K562 (cell line): ENCODE data around the gene GNPAT. TPM values are rescaled to one million over a fixed set of nuclear protein-coding genes. Genes with fewer than 3 reads are reported as not detected.

ENCODE experiments used
- CBFA2T3 ChIP-seq: fragments of 450-650 bp; IDR thresholded peaks from 2 replicates; pipeline ENCODE4 v1.6.1; 2017
- CREB3L1 ChIP-seq: fragments of 450-650 bp; IDR thresholded peaks from 2 replicates; pipeline ENCODE4 v1.6.1; 2014; ENCODE audit warnings: low read depth, mild to moderate bottlenecking, moderate library complexity, borderline replicate concordance
- GTF2F1 ChIP-seq: IDR thresholded peaks from 2 replicates; pipeline ENCODE4 v1.6.1; 2011; ENCODE audit warnings: low read depth, low read length, improper control_type of control experiment
- KLF16 ChIP-seq: IDR thresholded peaks from 2 replicates; pipeline ENCODE4 v1.6.1; 2016; ENCODE audit warnings: antibody characterized with exemption
- MAFK ChIP-seq: IDR thresholded peaks from 2 replicates; pipeline ENCODE4 v1.6.1; 2011; ENCODE audit warnings: low read length, improper control_type of control experiment
- MTA1 ChIP-seq: fragments of 450-650 bp; IDR thresholded peaks from 2 replicates; pipeline ENCODE4 v1.6.1; 2017; ENCODE audit warnings: borderline replicate concordance
- POLR2B ChIP-seq: fragments of 450-650 bp; IDR thresholded peaks from 2 replicates; pipeline ENCODE4 v1.6.1; 2018; ENCODE audit warnings: low read depth; ENCODE audit not compliant: partially characterized antibody
- SAFB2 ChIP-seq: fragments of 200-400 bp; formaldehyde crosslinking; IDR thresholded peaks from 2 replicates; pipeline ENCODE4 v1.6.1; 2018; ENCODE audit warnings: borderline replicate concordance, low read length, low read depth, moderate library complexity; ENCODE audit not compliant: severe bottlenecking
- ZNF584 ChIP-seq: fragments of 200-800 bp; sonication (Bioruptor generic); IDR thresholded peaks from 2 replicates; pipeline ENCODE4 v1.6.1; 2016; ENCODE audit warnings: low read depth, mild to moderate bottlenecking, missing genetic modification characterization, missing compliant biosample characterization
- polyA plus RNA-seq, 8 experiments: library from polyadenylated mRNA; depleted of rRNA in 4 of 8; stranded (reverse) in 5 of 8; unstranded in 3 of 8; fragments of >200 nt; fragmentation: Nextera tagmentation in 2 of 8; fragmentation: Illumina TruSeq in 1 of 8; extraction: Ambion mirVana in 2 of 8; extraction: Trizol in 1 of 8; gene quantifications; 2 replicates each; pipeline versions ENCODE4 v1.2.1 to v1.2.3, GENCODE V29; 2011 to 2014; ENCODE audit warnings: inconsistent platforms in 1 of 8, missing spikeins in 1 of 8
- total RNA-seq, 7 experiments: library from RNA; depleted of rRNA in 6 of 7; stranded (reverse); fragments of >200 nt in 6 of 7; fragmentation: Illumina TruSeq in 2 of 7; extraction: Trizol in 2 of 7; gene quantifications; 2 replicates each; pipeline versions ENCODE4 v1.2.1 to v1.2.3, GENCODE V29; 2011 to 2021; ENCODE audit warnings: low replicate concordance in 1 of 7
- TF ChIP-seq, protein P1 (sequence below): fragments of 450-650 bp; IDR thresholded peaks from 2 replicates; pipeline ENCODE4 v1.6.1; 2016; ENCODE audit warnings: mild to moderate bottlenecking, moderate library complexity
- TF ChIP-seq, protein P2 (sequence below): fragments of 450-650 bp; formaldehyde crosslinking; IDR thresholded peaks from 2 replicates; pipeline ENCODE4 v1.4.0; 2020; ENCODE audit warnings: mild to moderate bottlenecking, mixed read lengths
- TF ChIP-seq, protein P3 (sequence below): IDR thresholded peaks from 2 replicates; pipeline ENCODE4 v1.6.1; 2014; ENCODE audit warnings: antibody characterized with exemption

GNPAT gene
- total and polyA plus RNA-seq, 9 of the 15 experiments (the other 6 are each of a cell fraction or from before 2014, with no cell fraction given), result 32.1 to 68.8 (median 50.7) TPM

DNA sequence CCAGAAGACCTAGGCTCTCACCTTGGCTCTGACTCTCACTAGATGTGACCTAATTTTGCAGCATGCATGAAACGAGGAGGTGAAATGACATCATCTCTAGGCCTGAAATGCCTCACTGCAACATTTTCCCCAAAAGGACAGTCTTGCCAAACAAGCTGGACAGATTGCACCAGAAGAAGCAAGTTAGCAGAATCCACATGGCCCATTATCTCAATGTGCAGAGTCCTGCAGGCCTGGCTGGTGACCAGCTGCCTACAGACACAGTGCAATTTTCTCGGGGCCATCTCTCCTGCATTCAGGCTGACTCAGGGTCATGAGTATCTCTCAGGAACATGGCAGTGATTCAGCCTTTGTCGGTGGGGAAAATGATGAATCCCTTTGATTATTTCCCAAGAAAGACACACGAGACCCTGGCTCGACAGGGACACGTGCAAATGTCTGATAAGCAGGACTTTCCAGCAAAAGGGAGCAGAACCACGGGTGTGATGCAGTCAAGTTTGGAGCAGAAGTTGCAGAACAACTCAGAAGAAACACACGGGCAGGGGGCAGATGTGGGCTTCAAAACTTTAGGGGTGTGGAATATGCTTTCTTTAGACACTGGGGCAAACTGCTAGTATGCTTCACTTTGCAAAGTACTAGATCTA lies 40.5 kb upstream of the GNPAT start (continued):
- TF ChIP-seq, protein P1, sequence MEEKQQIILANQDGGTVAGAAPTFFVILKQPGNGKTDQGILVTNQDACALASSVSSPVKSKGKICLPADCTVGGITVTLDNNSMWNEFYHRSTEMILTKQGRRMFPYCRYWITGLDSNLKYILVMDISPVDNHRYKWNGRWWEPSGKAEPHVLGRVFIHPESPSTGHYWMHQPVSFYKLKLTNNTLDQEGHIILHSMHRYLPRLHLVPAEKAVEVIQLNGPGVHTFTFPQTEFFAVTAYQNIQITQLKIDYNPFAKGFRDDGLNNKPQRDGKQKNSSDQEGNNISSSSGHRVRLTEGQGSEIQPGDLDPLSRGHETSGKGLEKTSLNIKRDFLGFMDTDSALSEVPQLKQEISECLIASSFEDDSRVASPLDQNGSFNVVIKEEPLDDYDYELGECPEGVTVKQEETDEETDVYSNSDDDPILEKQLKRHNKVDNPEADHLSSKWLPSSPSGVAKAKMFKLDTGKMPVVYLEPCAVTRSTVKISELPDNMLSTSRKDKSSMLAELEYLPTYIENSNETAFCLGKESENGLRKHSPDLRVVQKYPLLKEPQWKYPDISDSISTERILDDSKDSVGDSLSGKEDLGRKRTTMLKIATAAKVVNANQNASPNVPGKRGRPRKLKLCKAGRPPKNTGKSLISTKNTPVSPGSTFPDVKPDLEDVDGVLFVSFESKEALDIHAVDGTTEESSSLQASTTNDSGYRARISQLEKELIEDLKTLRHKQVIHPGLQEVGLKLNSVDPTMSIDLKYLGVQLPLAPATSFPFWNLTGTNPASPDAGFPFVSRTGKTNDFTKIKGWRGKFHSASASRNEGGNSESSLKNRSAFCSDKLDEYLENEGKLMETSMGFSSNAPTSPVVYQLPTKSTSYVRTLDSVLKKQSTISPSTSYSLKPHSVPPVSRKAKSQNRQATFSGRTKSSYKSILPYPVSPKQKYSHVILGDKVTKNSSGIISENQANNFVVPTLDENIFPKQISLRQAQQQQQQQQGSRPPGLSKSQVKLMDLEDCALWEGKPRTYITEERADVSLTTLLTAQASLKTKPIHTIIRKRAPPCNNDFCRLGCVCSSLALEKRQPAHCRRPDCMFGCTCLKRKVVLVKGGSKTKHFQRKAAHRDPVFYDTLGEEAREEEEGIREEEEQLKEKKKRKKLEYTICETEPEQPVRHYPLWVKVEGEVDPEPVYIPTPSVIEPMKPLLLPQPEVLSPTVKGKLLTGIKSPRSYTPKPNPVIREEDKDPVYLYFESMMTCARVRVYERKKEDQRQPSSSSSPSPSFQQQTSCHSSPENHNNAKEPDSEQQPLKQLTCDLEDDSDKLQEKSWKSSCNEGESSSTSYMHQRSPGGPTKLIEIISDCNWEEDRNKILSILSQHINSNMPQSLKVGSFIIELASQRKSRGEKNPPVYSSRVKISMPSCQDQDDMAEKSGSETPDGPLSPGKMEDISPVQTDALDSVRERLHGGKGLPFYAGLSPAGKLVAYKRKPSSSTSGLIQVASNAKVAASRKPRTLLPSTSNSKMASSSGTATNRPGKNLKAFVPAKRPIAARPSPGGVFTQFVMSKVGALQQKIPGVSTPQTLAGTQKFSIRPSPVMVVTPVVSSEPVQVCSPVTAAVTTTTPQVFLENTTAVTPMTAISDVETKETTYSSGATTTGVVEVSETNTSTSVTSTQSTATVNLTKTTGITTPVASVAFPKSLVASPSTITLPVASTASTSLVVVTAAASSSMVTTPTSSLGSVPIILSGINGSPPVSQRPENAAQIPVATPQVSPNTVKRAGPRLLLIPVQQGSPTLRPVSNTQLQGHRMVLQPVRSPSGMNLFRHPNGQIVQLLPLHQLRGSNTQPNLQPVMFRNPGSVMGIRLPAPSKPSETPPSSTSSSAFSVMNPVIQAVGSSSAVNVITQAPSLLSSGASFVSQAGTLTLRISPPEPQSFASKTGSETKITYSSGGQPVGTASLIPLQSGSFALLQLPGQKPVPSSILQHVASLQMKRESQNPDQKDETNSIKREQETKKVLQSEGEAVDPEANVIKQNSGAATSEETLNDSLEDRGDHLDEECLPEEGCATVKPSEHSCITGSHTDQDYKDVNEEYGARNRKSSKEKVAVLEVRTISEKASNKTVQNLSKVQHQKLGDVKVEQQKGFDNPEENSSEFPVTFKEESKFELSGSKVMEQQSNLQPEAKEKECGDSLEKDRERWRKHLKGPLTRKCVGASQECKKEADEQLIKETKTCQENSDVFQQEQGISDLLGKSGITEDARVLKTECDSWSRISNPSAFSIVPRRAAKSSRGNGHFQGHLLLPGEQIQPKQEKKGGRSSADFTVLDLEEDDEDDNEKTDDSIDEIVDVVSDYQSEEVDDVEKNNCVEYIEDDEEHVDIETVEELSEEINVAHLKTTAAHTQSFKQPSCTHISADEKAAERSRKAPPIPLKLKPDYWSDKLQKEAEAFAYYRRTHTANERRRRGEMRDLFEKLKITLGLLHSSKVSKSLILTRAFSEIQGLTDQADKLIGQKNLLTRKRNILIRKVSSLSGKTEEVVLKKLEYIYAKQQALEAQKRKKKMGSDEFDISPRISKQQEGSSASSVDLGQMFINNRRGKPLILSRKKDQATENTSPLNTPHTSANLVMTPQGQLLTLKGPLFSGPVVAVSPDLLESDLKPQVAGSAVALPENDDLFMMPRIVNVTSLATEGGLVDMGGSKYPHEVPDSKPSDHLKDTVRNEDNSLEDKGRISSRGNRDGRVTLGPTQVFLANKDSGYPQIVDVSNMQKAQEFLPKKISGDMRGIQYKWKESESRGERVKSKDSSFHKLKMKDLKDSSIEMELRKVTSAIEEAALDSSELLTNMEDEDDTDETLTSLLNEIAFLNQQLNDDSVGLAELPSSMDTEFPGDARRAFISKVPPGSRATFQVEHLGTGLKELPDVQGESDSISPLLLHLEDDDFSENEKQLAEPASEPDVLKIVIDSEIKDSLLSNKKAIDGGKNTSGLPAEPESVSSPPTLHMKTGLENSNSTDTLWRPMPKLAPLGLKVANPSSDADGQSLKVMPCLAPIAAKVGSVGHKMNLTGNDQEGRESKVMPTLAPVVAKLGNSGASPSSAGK, result peak; percentile 90
- TF ChIP-seq SAFB2 (no peak), CBFA2T3 (peak; percentile 99), CREB3L1 (peak; percentile 66; the same call in 1 of the 2 replicates), ZNF584 (CRISPR knock-in tag) (peak; percentile 77; the same call in 1 of the 2 replicates), MAFK (peak; percentile 79), POLR2B (no peak), GTF2F1 (no peak), MTA1 (peak; percentile 92), KLF16 (peak; percentile 93)
- TF ChIP-seq, protein P2, sequence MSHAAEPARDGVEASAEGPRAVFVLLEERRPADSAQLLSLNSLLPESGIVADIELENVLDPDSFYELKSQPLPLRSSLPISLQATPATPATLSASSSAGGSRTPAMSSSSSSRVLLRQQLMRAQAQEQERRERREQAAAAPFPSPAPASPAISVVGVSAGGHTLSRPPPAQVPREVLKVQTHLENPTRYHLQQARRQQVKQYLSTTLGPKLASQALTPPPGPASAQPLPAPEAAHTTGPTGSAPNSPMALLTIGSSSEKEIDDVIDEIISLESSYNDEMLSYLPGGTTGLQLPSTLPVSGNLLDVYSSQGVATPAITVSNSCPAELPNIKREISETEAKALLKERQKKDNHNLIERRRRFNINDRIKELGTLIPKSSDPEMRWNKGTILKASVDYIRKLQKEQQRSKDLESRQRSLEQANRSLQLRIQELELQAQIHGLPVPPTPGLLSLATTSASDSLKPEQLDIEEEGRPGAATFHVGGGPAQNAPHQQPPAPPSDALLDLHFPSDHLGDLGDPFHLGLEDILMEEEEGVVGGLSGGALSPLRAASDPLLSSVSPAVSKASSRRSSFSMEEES (CRISPR knock-in tag), result peak; percentile 49
- TF ChIP-seq, protein P3, sequence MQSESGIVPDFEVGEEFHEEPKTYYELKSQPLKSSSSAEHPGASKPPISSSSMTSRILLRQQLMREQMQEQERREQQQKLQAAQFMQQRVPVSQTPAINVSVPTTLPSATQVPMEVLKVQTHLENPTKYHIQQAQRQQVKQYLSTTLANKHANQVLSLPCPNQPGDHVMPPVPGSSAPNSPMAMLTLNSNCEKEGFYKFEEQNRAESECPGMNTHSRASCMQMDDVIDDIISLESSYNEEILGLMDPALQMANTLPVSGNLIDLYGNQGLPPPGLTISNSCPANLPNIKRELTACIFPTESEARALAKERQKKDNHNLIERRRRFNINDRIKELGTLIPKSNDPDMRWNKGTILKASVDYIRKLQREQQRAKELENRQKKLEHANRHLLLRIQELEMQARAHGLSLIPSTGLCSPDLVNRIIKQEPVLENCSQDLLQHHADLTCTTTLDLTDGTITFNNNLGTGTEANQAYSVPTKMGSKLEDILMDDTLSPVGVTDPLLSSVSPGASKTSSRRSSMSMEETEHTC, result peak; percentile 95
